Fibroblast of the aortic adventitia (primary cell): Measurements from ENCODE around the gene GIT1. TPM values are rescaled to one million over a fixed set of nuclear protein-coding genes. Genes with fewer than 3 reads are reported as not detected.

ENCODE experiments used
- DNase-seq: peaks from one replicate; pipeline ENCODE4 v3.0.0-alpha.2; 2010; ENCODE audit warnings: low read depth
- H3K4me3 ChIP-seq: 2 replicates; pipeline ENCODE4 v1.5.1; 2011; ENCODE audit warnings: low read depth, mild to moderate bottlenecking, control low read depth, low read length, moderate library complexity
- total RNA-seq: library from RNA; depleted of rRNA; stranded (reverse); fragments of >200 nt; gene quantifications from 2 replicates; pipeline ENCODE4 v1.2.3, GENCODE V29; 2012; ENCODE audit warnings: low replicate concordance
- TF ChIP-seq, protein P1 (sequence below): IDR thresholded peaks from 2 replicates; pipeline ENCODE4 v1.5.1; 2011; ENCODE audit warnings: mild to moderate bottlenecking, low read length, control low read depth, inconsistent platforms; ENCODE audit not compliant: insufficient read depth

Gene GIT1
- total RNA-seq, 1 donor, result 38.6 TPM

- TF ChIP-seq, protein P1, sequence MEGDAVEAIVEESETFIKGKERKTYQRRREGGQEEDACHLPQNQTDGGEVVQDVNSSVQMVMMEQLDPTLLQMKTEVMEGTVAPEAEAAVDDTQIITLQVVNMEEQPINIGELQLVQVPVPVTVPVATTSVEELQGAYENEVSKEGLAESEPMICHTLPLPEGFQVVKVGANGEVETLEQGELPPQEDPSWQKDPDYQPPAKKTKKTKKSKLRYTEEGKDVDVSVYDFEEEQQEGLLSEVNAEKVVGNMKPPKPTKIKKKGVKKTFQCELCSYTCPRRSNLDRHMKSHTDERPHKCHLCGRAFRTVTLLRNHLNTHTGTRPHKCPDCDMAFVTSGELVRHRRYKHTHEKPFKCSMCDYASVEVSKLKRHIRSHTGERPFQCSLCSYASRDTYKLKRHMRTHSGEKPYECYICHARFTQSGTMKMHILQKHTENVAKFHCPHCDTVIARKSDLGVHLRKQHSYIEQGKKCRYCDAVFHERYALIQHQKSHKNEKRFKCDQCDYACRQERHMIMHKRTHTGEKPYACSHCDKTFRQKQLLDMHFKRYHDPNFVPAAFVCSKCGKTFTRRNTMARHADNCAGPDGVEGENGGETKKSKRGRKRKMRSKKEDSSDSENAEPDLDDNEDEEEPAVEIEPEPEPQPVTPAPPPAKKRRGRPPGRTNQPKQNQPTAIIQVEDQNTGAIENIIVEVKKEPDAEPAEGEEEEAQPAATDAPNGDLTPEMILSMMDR, result no peak
- no peak overlapping the region for H3K4me3 ChIP-seq
- DNase-seq, result no peak
Observed at GRCh38 chr17:29620271-29620670, 30.8 kb upstream of the GIT1 start.

DNA sequence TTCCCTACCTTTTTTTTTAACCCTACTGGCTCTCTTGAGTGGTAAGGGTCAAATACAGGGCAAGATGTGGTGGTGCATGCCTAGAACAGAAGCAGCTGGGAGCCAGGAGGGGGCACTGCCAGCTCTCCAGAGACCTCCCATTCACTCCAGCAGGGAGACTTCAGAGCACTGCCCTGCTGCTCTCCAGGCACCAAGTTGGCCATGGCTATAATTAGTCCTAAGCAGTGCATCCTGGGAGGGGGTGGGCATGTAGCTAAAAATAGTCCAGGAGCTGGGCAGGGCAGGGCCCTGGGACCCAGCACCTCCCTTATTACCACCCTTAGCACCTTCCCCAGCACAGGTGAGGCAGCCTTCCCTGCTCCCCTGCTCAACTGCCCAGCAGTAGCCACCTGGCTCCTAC is 29.8 kb upstream of the GIT1 start:
- TF ChIP-seq, protein P1, result no peak
- DNase-seq, result peak; percentile 33
- no peak overlapping the region for H3K4me3 ChIP-seq

GRCh38 chr17:29618272-29619065 is 29.0 kb upstream of the GIT1 start:
- no peak overlapping the region for H3K4me3 ChIP-seq
- TF ChIP-seq, protein P1, result no peak
- DNase-seq, result no peak

DNA sequence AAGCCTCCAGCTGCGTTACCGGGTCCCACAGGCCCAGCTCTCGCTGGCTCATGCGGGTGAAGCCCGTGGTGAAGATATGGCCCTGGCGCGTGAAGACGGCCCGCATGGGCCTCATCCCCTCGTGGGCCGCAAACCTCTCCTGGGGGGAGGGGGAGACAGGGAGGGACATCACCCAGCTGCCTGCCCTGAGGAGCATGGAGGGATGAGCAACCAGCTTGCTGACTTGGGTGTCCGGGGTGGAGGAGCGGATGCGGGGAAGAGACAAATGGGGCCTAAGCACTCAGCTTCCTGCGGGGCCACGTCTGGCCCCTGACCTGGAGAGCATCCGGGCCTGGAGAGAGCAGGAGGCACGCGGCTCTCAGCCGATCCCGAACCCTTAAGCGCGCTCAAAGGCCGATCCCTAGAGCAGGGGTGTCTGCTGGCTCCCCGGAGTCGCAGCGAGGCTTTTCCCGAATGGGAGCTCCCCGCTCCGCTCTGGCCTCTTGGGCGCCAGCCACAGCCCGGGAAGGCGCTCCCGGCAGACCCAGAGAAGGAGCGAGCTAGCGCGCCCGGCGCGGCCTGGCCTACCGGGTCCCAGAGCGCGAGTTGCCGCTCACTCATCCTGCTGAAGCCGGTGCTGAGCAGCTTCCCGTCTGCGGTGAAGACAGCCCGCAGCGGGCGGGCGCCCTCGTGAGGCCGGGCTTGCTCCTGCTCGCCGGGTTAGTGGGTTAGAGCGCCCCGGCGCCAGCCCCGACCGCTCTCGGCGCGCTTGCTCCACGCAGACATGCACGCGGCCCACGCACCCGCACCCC is 28.2 kb upstream of the GIT1 start:
- peak; percentile 45 for DNase-seq
- H3K4me3 ChIP-seq, result no peak overlapping the region
- TF ChIP-seq, protein P1, result peak; percentile 53

DNA sequence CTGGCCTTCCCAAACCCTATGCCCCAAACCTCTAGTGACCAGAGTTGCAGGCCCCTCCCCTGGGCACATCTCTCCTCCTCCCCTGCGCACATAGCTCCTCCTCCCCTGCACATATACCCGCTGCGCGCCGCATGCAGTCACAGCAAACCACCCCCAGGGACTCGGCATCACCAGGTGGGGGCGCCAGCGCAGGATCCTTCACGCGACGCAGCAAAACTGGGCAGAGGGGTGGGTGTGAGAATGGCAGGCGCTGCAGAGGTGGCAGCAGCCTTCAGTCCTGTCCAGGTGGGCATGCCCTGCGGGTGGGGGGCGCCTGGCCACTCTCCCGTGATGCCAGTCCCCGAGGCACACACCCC is 27.7 kb upstream of the GIT1 start:
- TF ChIP-seq, protein P1, result peak; percentile 53
- DNase-seq, result peak; percentile 39

GRCh38 chr17:29616300-29617048 is 27.0 kb upstream of the GIT1 start:
- TF ChIP-seq, protein P1, result no peak
- no peak overlapping the region for H3K4me3 ChIP-seq
- no peak for DNase-seq

More for the DNA sequence above, 27.7 kb upstream of the GIT1 start:
- no peak overlapping the region for H3K4me3 ChIP-seq
